Stimulated activated CD8-positive, alpha-beta memory T cell treated with anti-CD3 and anti-CD28 coated beads, Interleukin-7, amount 100 ng/mL, for 48 hours (primary cell): Measurements from ENCODE around the gene ARID5A.
"Not testable (repeated sequence)": the region's sequence is repeated elsewhere in the genome, so short reads cannot be mapped to it uniquely, and the experiment has no call there.

Source experiments
- DNase-seq, 2 donors: peaks; one replicate each; pipeline ENCODE4 v3.0.0-alpha.2; 2020; ENCODE audit warnings: low read depth in 1 of 2; ENCODE audit errors: extremely low read depth in 1 of 2

Gene ARID5A

GRCh38 chr2:96553176-96553956, 16.8 kb downstream of the ARID5A start:
- no peak for DNase-seq

DNA sequence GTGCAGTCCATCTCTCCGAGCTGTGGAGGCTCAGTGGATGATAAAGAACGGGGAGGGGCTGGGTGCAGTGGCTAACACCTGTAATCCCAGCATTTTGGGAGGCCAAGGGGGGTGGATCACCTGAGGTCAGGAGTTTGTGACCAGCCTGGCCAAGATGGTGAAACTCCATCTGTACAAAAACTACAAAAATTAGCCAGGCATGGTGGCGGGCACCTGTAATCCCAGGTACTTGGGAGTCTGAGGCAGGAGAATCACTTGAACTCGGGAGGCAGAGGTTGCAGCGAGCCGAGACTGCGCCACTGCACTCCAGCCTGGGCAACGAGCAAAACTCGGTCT, 17.4 kb downstream of the ARID5A start:
- not testable (repeated sequence) for DNase-seq

- peak in 1 of 2 donors; percentile 45 for DNase-seq
Measured at GRCh38 chr2:96554293-96555145, 18.0 kb downstream of the ARID5A start.

GRCh38 chr2:96555146-96555610, 18.6 kb downstream of the ARID5A start:
- no peak for DNase-seq

- peak; percentile 34 to 70 for DNase-seq
Measured at GRCh38 chr2:96556441-96557330, 20.1 kb downstream of the ARID5A start.

- DNase-seq: not testable (repeated sequence)
Measured at GRCh38 chr2:96557421-96557820, 20.9 kb downstream of the ARID5A start.

GRCh38 chr2:96558061-96558460, 21.5 kb downstream of the ARID5A start:
- no peak for DNase-seq

- no peak for DNase-seq
Measured at GRCh38 chr2:96558485-96558884, 21.9 kb downstream of the ARID5A start.

- DNase-seq: no peak
Measured at GRCh38 chr2:96564026-96564425, 27.5 kb downstream of the ARID5A start.

- no peak for DNase-seq
Measured at GRCh38 chr2:96564563-96564962, 28.0 kb downstream of the ARID5A start.

DNA sequence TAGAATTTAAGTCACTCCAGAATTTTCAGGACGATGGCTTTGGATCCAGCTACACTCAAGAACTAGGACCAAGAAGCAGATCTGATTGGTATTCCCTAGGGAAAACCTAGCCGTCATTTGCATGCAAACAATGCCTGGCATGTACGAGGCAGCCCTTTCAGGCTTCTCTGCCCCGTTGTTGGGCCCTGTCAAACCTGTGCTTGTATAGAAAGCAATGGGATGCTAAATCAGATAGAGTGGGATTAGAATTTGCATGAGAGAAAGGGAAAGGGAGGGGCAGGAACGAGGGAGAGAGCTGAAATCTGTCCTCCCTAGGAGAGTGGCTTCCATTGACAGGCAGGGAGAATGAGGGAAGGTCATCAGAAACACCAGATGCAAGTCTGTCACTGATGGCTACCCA, 28.6 kb downstream of the ARID5A start:
- DNase-seq: no peak

- DNase-seq: no peak
Measured at GRCh38 chr2:96568094-96568493, 31.5 kb downstream of the ARID5A start.

DNA sequence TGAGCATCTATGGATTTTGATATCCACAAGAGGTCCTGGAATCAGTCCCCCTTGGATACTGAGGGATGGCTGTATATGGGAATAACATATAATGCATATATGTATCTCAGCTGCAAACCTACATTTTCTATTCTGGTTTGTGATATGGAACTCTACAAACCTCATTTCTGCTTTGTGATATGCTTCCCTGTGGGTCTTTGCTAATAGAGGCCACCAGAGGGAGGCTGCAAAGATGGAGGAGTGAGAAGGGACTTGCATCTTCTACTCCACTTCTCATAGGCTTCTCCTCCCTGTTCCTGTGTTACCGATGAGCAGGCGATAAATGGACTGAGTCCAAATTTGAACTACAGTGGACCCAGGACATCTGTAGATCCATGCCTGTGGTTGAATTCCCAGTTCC, 37.8 kb downstream of the ARID5A start:
- DNase-seq: no peak

DNA sequence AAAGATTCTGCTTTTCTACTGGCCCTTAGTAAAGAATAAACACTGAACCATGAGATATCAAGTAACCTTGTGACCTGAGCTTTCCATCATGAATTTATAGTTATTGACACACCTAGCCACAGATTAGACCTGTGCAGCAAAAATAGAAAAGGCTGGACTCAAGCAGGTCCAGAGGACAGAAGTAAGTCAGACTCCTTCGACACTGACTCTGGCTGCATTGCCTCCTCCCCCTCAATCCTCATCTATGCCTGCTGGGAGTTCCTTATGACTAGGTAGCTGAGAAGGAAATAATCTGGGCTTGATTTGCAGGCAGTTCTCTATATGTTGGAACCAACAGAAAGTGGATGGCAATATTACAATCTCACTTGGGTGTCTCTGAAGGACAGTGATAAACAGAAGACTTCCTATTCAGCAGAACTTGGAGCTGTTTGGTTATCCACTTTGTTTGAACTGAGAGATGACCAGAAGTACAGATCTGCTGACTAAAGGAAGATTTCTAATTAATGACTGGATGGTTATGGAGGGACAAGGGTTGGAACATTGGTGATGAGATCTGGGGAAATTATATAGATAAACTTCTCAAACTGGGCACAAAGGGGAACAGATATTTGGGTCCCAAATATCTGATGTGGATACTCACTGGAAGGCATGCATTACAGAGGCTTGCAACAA, 39.4 kb downstream of the ARID5A start:
- no peak for DNase-seq

DNA sequence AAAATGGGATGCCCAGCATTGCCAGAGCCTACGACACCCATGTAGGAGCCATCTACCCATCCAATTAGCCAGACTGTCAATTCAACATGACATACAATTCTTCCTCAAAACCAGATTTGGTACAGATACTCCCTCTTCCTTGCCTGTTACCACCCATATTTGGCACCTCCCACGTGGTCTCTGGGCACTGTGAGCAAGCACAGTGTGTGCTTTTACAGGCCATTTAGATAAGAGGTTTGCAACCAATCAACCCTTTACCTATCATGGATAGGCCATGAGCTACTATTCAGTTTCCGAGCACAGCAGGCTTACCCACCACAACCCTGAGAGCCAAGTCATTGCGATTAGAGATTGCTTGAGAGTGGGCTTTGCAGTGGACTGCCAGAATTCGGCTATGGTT, 40.9 kb downstream of the ARID5A start:
- DNase-seq: no peak

DNA sequence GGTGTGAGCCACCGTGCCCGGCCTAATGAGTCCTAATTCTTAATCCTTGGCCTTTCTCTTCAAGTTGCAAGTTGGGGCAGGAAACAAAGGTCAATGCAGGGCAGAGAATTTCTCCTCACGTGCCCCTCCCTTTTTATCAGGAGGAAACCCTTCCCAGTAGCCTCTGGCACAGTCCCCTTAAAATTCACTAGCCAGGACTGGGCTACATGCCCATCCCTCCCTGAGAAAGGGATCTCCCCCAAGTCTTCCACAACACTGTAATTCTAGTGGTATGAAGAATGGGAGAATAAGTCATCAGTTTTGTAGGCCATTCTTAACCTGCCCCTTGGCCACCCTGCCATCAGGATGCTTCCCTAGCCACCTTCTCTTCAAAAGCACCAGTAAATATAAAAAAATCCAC, 42.2 kb downstream of the ARID5A start:
- no peak for DNase-seq

DNA sequence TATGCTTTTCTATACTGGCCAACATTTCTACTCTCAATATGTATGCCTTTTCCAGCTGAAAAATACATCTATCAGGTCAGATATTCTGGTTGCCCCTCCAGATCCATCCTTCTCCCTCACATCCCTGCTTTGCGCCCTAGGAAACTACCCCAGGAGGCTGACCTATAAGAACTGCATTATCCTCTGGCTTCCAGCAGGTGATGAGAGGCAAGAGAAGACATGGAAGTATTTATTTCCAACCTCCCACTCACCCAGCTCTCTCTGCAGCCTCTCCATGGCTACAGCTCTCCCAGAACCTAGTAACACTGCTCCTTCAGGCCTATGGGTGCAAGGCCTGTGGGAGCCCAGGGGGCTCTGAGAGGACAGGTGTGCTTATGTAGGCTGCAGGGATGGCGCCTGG, 42.9 kb downstream of the ARID5A start:
- no peak for DNase-seq

GRCh38 chr2:96580771-96581170, 44.2 kb downstream of the ARID5A start:
- no peak for DNase-seq

DNA sequence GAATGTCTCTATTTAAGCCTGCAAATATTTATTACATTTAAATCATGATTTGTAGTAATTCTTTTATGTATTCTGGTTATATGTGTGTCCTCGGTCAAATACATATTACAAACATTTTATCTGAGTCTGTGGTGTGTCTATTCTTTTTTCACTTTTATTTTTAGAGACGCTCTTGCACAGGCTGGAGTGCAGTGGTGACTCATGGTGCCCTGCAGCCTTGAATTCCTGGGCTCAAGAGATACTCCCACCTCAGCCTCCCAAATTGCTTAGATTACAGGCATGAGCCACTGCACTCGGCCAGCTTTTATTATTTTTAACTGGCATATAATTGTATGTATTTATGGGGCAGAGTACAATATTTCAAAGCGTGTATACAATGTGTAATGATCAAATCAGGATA, 47.5 kb downstream of the ARID5A start:
- no peak for DNase-seq

DNA sequence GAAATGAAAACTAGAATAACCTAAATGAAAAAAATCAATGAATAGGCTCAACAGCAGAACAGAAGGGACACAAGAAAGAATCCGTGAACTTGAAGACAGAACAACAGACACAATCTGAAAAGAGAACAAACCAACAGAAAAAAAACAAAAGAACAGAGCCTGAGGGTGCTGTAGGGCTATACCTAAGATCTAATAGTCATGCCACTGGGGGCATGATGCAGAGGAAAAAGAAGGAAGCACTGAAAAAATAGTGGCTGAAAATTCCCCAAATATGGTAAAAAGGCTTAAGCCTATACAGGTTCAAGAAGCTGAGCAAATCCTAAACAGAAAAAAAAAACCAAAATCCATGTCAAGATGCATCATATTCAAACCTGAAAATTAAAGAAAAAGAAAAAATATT, 51.3 kb downstream of the ARID5A start:
- DNase-seq: no peak

DNA sequence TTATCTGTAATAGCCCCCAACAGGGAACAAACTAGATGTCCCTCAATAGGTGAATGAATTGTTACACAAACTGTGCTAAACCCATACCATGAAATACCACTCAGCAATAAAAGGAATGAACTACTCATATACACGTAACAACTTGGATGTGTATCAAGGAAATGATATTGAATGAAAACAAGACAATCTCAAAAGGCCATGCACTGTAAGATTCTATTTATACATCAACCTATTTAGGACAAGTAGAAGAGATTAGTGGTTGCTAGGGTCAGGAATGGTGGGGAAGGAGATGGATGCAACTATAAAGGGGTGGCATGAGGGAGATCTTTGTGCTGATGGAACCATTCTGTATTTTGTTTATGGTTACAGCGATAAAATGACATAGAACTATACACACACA, 54.5 kb downstream of the ARID5A start:
- no peak for DNase-seq
